Immature natural killer cell (primary cell): ENCODE data around the gene CCDC127. TPM values are rescaled to one million over a fixed set of nuclear protein-coding genes. Genes with fewer than 3 reads are reported as not detected.
A peak's percentile ranks its signal among the peaks of the same experiment; 100 is the strongest.
"Not testable (repeated sequence)": the region's sequence is repeated elsewhere in the genome, so short reads cannot be mapped to it uniquely, and the experiment has no call there.

Source experiments
- DNase-seq, 3 donors: peaks; one replicate each; pipeline ENCODE4 v3.0.0; 2022; ENCODE audit warnings: mixed read lengths in 1 of 3
- H3K27ac Mint-ChIP-seq, 6 donors: one replicate each; pipeline ENCODE4 v1.8.0; 2020; ENCODE audit warnings: mixed read lengths in 6 of 6, mild to moderate bottlenecking in 5 of 6, inconsistent platforms in 4 of 6, moderate library complexity in 3 of 6
- H3K27me3 Mint-ChIP-seq, 3 donors: one replicate each; pipeline ENCODE4 v1.8.0; 2020 to 2021; ENCODE audit warnings: low read depth in 3 of 3, mild to moderate bottlenecking in 3 of 3, mixed read lengths in 3 of 3, moderate library complexity in 3 of 3, inconsistent platforms in 1 of 3
- H3K36me3 Mint-ChIP-seq, 3 donors: one replicate each; pipeline ENCODE4 v1.8.0; 2020; ENCODE audit warnings: mixed read lengths in 3 of 3, inconsistent platforms in 2 of 3, mild to moderate bottlenecking in 2 of 3
- H3K4me1 Mint-ChIP-seq, 2 donors: one replicate each; pipeline ENCODE4 v1.8.0; 2020; ENCODE audit warnings: inconsistent platforms in 2 of 2, mild to moderate bottlenecking in 2 of 2, mixed read lengths in 2 of 2, moderate library complexity in 1 of 2
- H3K4me3 Mint-ChIP-seq, 5 donors: one replicate each; pipeline ENCODE4 v1.8.0; 2020; ENCODE audit warnings: mild to moderate bottlenecking in 5 of 5, mixed read lengths in 5 of 5, inconsistent platforms in 3 of 5, moderate library complexity in 3 of 5
- H3K9me3 Mint-ChIP-seq, 6 donors: one replicate each; pipeline ENCODE4 v1.8.0; 2020; ENCODE audit warnings: mild to moderate bottlenecking in 6 of 6, mixed read lengths in 6 of 6, inconsistent platforms in 4 of 6, moderate library complexity in 3 of 6
- polyA plus RNA-seq, 3 donors: library from polyadenylated mRNA; unstranded; fragments of 300-500 nt; fragmentation: Illumina TruSeq; gene quantifications; one replicate each; pipeline ENCODE4 v1.2.3, GENCODE V29; 2021

Gene CCDC127
- polyA plus RNA-seq, 3 donors from 2014 or later = 2.4 to 3.8 (median 3.6) TPM

DNA sequence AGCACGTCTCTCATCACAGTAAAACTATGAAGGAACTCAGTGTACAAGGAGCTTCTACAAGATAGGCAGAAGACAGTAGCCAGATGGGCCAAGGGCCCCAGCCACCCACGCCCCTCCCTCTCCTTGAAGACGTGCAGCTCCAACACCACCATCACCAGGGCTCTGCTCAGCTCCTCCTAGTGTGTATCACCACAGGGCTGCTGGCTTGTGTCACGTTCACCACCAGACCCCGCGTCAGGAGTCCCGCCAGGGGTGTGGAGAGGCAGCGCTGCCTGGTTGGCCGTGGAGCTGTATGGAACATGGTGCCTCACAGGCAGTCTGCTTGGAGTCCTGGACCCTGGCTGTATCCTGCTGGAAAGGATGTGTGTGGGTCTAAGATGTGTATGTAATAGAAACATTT is 32.4 kb upstream of the CCDC127 start:
- not testable (repeated sequence) for H3K27me3 Mint-ChIP-seq, H3K9me3 Mint-ChIP-seq, H3K4me3 Mint-ChIP-seq, H3K4me1 Mint-ChIP-seq
- peak overlapping the region in 4 of 6 donors; percentile 28 to 78 (median 55) for H3K27ac Mint-ChIP-seq
- H3K36me3 Mint-ChIP-seq = peaks cover 22 to 57% (median 32%) of the 10 kb centered on the region in 3 donors
- peak in 1 of 3 donors; percentile 26 for DNase-seq

DNA sequence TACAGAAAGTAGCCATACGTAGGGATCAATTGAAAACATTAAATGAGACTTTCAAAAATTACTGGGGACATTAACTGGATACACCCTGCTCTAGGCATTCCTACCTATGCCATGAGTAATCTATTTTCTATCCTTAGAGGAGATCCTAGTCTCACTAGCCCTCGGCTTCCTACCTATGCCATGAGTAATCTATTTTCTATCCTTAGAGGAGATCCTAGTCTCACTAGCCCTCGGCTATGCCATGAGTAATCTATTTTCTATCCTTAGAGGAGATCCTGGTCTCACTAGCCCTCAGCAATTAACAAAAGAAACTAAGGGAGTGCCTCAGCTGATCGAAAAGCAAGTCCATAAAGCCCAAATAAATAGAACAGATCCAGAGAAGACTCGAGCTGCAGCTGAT is 27.8 kb upstream of the CCDC127 start:
- peaks cover 38 to 55% (median 50%) of the 10 kb centered on the region in 3 donors for H3K36me3 Mint-ChIP-seq

DNA sequence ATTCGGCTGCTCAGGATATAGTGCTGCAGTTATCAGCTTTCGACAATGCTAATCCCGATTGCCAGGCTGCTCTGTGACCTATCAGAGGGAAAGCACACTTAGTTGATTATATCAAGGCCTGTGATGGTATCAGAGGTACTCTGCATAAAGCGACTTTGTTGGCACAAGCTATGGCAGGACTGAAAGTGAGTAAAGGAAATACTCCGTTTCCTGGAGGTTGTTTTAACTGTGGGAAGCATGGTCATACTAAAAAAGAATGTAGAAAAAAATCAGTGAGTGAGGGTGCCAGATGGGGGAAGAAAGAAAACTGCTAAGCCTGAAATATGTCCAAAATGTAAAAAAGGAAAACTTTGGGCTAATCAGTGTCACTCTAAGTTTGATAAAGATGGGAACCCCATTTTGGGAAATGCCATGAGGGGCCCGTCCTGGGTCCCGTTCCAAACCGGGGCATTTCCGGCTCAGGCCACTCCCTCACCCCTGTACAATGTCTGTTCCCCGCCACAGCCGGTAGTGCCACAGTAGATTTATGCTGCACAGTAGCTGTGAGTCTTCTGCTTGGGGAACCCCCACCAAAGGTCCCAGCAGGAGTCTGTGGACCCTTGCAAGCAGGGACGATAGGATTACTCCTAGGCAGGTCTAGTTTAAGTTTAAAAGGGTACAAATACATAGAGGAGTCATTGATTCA is 25.9 kb upstream of the CCDC127 start:
- not testable (repeated sequence) for H3K9me3 Mint-ChIP-seq, DNase-seq, H3K27me3 Mint-ChIP-seq, H3K4me3 Mint-ChIP-seq
- Mint-ChIP-seq H3K36me3 (peaks cover 31 to 51% (median 45%) of the 10 kb centered on the region in 3 donors), H3K27ac (peak overlapping the region in 3 of 6 donors; percentile 16 to 49 (median 17)), H3K4me1 (peaks cover 0 to 13% of the 10 kb centered on the region in 2 donors)

More for the DNA sequence above, 27.8 kb upstream of the CCDC127 start:
- not testable (repeated sequence) for H3K27me3 Mint-ChIP-seq, H3K4me3 Mint-ChIP-seq, DNase-seq, H3K9me3 Mint-ChIP-seq, H3K27ac Mint-ChIP-seq
- H3K4me1 Mint-ChIP-seq = peaks cover 0 to 19% of the 10 kb centered on the region in 2 donors

DNA sequence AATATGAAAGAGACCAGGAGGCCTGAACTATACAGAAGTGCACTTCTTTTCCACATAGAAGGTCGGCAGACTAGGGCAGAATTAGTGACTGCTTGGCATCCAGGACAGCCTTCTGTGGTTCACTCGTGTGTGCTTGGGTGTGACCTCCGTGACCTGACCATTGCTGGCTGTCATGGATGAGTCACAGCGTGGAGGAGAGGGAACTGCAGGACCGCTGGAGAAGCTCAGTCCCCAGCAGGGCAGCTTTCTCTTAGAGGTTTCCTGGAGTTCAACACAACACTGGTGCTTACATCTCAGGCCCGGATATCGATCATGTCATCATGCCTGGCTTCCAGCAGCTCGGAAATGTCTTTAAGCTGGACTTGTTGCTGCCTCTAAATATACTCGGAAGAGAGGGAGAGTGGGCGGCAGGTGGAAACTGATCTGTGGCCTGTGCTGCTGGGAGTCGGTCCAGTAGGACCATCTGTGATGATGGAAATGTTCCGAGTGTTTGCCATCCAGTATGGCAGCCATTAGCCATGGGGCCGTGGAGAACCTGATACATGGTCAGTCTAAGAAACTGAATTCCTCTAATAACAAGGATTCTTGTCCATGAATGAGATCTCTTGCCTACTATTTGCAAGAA is 23.2 kb upstream of the CCDC127 start:
- H3K27ac Mint-ChIP-seq, H3K9me3 Mint-ChIP-seq, H3K4me3 Mint-ChIP-seq, DNase-seq, H3K27me3 Mint-ChIP-seq: not testable (repeated sequence)
- Mint-ChIP-seq H3K4me1 (peaks cover 0 to 13% of the 10 kb centered on the region in 2 donors), H3K36me3 (peaks cover 21 to 46% (median 29%) of the 10 kb centered on the region in 3 donors)

DNA sequence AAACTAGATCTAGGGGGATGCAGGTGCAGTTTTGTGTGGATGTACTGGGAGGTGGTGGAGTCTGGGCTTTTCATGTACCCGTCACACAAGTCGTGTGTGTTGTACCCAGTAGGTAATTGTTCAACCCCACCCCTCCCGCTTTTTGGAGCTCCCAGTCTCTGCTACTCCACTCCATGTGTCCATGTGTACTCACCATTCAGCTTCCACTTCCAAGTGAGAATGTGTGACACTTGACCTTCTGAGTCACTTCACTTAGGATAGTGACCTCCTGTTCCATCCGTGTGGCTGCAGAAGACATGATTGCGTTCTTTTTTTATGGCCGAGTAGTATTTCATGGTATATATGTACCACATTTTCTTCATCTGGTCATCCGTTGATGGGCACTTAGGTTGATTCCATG is 22.6 kb upstream of the CCDC127 start:
- Mint-ChIP-seq H3K36me3 (peaks cover 22 to 42% (median 25%) of the 10 kb centered on the region in 3 donors), H3K4me1 (peaks cover 0 to 13% of the 10 kb centered on the region in 2 donors)
- not testable (repeated sequence) for H3K4me3 Mint-ChIP-seq, H3K27ac Mint-ChIP-seq, H3K27me3 Mint-ChIP-seq, DNase-seq, H3K9me3 Mint-ChIP-seq

DNA sequence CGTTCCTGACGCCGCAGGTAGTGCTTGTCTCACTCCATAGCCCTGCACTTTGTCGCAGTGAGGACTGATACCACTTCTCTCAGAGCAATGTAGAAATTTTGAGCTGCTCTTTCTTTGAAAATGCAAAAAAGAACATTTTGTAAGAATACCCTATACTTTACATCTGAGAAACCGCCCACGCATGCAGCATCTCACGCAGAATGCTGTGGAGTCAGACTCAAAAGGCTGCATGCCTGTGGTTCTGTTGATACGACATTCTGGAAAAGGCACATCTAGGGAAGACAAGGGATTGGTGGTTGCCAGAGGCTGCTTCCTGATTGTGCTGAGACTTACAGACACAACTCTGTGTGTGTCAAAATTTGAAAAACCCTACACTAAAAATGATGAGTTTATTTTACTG is 20.0 kb upstream of the CCDC127 start:
- not testable (repeated sequence) for H3K27me3 Mint-ChIP-seq, H3K9me3 Mint-ChIP-seq, DNase-seq, H3K4me1 Mint-ChIP-seq, H3K4me3 Mint-ChIP-seq, H3K27ac Mint-ChIP-seq
- H3K36me3 Mint-ChIP-seq = peaks cover 33 to 57% (median 40%) of the 10 kb centered on the region in 3 donors

DNA sequence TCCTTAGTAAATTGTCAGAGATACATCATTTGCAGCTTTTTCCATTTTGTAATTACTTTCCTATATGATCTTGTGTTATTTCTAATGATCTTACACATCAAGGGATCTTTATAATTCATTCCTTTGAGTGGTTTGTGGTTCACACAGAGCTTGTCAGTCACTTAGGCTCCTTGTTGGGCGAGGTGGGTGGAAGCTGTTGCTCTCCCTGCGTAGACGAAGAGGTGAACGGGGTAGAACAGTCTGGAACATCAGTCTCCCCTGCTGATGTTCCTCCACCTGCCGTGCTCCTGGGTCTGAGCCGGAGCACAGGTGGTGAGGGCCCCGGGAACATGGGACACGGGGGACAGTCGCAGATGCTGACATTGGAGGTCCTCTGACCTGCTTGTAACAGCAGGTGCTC is 17.6 kb upstream of the CCDC127 start:
- H3K27me3 Mint-ChIP-seq, H3K27ac Mint-ChIP-seq, H3K4me1 Mint-ChIP-seq, H3K4me3 Mint-ChIP-seq, DNase-seq, H3K9me3 Mint-ChIP-seq: not testable (repeated sequence)
- H3K36me3 Mint-ChIP-seq = peaks cover 17 to 48% (median 22%) of the 10 kb centered on the region in 3 donors

DNA sequence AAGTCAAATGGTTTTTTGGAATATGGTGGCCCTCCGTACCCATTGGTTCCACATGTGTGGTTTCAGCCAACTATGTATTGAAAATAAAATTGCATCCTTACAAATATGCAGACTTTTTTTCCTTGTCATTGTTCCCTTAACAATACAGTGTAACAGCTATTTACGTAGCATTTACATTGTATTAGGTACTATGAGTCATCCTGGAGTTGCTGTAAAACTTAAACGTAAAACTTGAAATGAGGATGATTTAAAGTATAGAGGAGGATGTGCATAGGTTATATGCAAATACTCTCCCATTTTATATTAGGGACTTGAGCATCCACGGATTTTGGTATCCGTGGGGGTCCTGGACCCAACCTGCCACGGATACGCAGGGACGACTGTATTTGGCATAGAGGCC is 16.5 kb upstream of the CCDC127 start:
- no peaks in the 10 kb centered on the region for H3K4me1 Mint-ChIP-seq
- no peak overlapping the region for H3K4me3 Mint-ChIP-seq
- peaks cover 17 to 46% (median 26%) of the 10 kb centered on the region in 3 donors for H3K36me3 Mint-ChIP-seq
- no peak overlapping the region for H3K27ac Mint-ChIP-seq
- H3K27me3 Mint-ChIP-seq = peaks cover 0 to 1% (median 0%) of the 10 kb centered on the region in 3 donors
- no peak for DNase-seq
- H3K9me3 Mint-ChIP-seq = no peaks in the 10 kb centered on the region

DNA sequence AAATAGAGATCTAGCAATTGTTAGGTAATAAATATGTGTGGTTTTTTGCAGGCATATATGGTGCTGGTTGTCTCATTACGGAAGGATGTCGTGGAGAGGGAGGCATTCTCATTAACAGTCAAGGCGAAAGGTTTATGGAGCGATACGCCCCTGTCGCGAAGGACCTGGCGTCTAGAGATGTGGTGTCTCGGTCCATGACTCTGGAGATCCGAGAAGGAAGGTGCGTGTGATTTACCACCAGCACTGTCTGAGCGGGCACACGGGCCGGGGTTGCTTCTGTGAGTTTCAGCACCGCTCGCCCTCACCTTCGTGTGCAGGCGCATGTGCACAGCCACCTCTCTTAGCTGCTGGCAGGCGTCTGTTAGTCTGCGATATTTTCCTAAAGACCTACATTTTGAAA is 15.5 kb upstream of the CCDC127 start:
- not testable (repeated sequence) for H3K9me3 Mint-ChIP-seq, H3K27ac Mint-ChIP-seq, H3K4me1 Mint-ChIP-seq, DNase-seq, H3K4me3 Mint-ChIP-seq, H3K27me3 Mint-ChIP-seq
- H3K36me3 Mint-ChIP-seq = peaks cover 22 to 51% (median 33%) of the 10 kb centered on the region in 3 donors

DNA sequence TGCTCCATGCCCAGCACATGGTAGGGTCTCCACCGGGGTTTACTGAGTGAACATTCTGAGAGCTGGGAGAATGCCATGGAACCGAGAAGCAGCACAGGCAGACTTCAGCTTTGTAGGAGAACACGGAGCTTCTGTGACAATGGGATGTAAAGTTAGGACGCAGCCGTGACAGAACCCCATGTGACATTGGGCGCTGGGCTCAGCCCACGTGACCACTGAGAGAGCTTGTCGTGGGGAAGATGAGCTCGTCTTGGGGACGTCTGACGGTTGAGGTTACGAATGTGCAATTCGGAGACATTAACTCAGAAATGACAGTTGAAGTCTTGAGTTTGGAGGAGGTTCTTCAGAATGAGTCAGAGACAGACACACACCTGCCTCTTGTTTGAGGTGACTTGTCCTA is 13.7 kb upstream of the CCDC127 start:
- Mint-ChIP-seq H3K36me3 (peaks cover 26 to 56% (median 42%) of the 10 kb centered on the region in 3 donors), H3K4me3 (no peak overlapping the region), H3K4me1 (no peaks in the 10 kb centered on the region), H3K27me3 (peaks cover 0 to 2% (median 0%) of the 10 kb centered on the region in 3 donors), H3K27ac (no peak overlapping the region), H3K9me3 (no peaks in the 10 kb centered on the region)
- DNase-seq = no peak

DNA sequence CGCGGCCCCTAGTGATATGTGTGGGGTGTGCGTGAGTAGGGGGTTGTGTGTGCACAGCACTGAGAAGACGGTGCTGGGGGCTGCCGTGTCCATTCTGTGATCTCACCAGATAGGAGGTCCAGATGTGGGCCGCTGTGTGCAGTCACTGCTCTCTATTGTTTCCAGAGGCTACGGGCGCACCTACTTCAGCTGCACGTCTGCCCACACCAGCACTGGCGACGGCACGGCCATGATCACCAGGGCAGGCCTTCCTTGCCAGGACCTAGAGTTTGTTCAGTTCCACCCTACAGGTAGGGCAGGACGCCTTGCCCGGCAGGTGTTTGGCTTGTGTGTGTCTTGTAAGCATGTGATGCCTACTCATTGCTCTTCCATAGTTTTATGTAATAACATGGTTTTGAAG is 12.8 kb upstream of the CCDC127 start:
- H3K36me3 Mint-ChIP-seq = peaks cover 30 to 58% (median 46%) of the 10 kb centered on the region in 3 donors
- DNase-seq = no peak
- no peak overlapping the region for H3K4me3 Mint-ChIP-seq
- H3K4me1 Mint-ChIP-seq = no peaks in the 10 kb centered on the region
- no peaks in the 10 kb centered on the region for H3K9me3 Mint-ChIP-seq
- H3K27me3 Mint-ChIP-seq = peaks cover 0 to 2% (median 0%) of the 10 kb centered on the region in 3 donors
- no peak overlapping the region for H3K27ac Mint-ChIP-seq

DNA sequence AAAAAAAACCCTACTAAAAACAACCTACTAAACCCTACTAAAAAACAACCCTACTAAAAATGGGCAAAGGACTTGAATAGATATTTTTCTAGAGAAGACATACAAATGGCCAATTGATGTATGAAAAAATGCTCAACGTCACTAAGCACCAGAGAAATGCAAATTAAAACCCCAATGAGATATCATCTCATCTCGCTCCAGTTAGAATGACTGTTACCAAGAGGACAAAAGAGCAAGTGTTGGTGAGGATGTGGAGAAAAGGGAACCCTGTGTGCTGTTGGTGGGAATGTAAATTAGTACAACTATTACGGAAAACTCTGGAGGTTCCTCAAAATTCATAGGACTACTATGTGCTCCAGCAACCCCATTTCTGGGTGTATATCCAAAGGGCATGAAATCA is 10.9 kb upstream of the CCDC127 start:
- no peak for DNase-seq
- Mint-ChIP-seq H3K9me3 (no peaks in the 10 kb centered on the region), H3K36me3 (peaks cover 35 to 61% (median 41%) of the 10 kb centered on the region in 3 donors), H3K27me3 (peaks cover 0 to 4% (median 0%) of the 10 kb centered on the region in 3 donors), H3K4me3 (no peak overlapping the region), H3K4me1 (peaks cover 0 to 2% of the 10 kb centered on the region in 2 donors), H3K27ac (no peak overlapping the region)

DNA sequence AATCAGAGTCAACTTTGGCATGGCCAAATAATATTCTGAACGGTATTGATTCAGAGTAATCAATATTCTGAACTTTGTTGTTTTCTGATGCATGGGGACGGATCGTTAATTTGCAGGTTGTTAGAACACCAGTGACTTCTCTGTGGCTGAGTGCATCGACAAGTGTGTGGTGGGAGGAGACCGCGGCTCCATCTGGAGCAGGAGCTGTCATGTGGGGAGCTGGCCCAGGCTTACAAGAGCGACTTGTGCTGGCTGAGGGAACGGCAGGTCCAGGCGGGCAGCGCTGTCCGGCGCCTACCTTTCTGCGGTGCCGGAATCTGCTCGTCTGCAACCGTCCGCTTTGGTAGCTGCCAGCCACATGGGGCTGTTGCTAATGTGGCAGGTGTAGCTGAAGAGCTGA is 9.4 kb upstream of the CCDC127 start:
- peaks cover 30 to 50% (median 33%) of the 10 kb centered on the region in 3 donors for H3K36me3 Mint-ChIP-seq
- not testable (repeated sequence) for H3K9me3 Mint-ChIP-seq, DNase-seq, H3K27me3 Mint-ChIP-seq, H3K27ac Mint-ChIP-seq, H3K4me3 Mint-ChIP-seq
- peaks cover 11 to 13% of the 10 kb centered on the region in 2 donors for H3K4me1 Mint-ChIP-seq

DNA sequence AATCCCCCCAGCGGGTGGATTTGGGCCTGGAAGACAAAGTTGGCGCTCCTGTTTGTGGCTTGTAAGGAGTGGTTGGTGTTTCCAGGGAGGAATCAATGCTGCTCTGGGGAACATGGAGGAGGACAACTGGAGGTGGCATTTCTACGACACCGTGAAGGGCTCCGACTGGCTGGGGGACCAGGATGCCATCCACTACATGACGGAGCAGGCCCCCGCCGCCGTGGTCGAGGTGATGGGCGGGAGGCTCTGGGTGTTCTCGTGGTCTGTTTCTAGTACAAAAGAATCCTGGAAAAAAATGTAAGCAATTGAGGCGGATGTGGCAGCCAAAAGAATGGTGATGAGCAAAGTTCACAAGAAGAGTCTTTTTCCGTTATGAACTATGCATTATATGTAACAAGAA is 7.4 kb upstream of the CCDC127 start:
- peaks cover 25 to 40% (median 30%) of the 10 kb centered on the region in 3 donors for H3K36me3 Mint-ChIP-seq
- peaks cover 26 to 30% of the 10 kb centered on the region in 2 donors for H3K4me1 Mint-ChIP-seq
- DNase-seq = no peak
- no peaks in the 10 kb centered on the region for H3K9me3 Mint-ChIP-seq
- peaks cover 0 to 8% (median 0%) of the 10 kb centered on the region in 3 donors for H3K27me3 Mint-ChIP-seq
- H3K27ac Mint-ChIP-seq = peak overlapping the region in 2 of 6 donors; percentile 12 to 35
- no peak overlapping the region for H3K4me3 Mint-ChIP-seq
